ENCODE results near the gene TPRG1.

Gene TPRG1

DNA sequence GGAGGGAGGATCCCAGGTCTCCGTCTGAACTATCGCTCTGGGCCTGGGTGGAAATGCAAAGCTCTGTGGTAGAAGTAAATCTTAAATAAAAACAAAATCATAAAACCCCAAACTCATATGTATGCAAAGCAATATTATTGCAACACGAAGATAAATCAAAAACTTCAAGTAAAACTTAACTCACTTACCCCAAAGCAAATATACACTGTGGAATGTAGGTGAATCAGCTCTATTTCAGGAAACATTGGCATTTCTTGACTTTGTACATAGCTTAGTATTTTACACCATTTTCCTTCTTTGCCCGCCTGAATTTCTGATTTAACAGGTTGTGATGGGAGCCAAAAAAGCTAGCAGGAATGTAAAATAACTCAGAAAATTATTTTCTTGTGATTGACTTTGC, 126.2 kb downstream of the TPRG1 start:
- TF ChIP-seq, protein P1, sequence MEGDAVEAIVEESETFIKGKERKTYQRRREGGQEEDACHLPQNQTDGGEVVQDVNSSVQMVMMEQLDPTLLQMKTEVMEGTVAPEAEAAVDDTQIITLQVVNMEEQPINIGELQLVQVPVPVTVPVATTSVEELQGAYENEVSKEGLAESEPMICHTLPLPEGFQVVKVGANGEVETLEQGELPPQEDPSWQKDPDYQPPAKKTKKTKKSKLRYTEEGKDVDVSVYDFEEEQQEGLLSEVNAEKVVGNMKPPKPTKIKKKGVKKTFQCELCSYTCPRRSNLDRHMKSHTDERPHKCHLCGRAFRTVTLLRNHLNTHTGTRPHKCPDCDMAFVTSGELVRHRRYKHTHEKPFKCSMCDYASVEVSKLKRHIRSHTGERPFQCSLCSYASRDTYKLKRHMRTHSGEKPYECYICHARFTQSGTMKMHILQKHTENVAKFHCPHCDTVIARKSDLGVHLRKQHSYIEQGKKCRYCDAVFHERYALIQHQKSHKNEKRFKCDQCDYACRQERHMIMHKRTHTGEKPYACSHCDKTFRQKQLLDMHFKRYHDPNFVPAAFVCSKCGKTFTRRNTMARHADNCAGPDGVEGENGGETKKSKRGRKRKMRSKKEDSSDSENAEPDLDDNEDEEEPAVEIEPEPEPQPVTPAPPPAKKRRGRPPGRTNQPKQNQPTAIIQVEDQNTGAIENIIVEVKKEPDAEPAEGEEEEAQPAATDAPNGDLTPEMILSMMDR (IDR thresholded peaks at IDR 0.05): no peak

DNA sequence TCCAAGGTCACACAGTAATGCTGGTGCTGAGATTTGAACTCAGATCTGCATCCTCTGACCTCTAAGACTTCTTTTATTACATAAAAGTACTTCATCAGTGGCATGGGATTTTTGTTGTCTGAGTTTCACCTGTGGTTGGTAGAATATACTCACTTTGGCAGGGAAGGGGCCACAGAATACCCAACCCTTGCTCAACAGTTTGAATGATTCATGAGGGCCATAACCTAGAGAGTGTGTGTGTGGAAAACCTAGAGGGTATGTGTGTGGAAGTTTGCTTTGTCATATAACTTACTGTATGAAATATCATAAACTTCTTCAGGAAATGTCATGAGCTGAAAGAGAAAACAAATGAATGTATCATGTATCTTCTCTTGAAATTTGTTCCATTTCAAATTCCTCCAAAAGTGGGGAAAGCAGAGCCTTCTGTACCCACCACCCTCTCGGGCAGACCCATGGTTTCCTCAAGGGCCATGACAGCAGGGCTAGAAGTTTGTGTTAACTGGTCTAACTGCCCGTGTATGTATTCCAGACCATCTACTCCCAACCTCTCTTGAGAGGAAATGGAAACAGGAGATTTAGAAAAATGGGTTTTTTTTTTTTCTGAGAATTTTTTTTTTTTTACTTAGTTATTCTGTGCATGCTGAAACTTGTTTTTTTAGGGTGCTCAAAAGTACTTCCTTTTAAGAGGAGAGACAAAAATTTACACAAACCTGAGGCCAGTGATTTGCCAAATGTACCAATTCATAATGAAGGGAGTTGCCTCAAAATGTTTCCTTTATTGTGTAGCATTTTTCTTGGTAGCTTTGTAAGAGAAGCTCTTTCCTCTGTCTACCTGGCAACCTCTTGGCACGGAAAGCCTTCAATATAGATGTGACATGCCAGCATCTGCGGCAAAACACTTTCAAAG, 127.0 kb downstream of the TPRG1 start:
- TF ChIP-seq, protein P1 (IDR thresholded peaks at IDR 0.05): no peak

DNA sequence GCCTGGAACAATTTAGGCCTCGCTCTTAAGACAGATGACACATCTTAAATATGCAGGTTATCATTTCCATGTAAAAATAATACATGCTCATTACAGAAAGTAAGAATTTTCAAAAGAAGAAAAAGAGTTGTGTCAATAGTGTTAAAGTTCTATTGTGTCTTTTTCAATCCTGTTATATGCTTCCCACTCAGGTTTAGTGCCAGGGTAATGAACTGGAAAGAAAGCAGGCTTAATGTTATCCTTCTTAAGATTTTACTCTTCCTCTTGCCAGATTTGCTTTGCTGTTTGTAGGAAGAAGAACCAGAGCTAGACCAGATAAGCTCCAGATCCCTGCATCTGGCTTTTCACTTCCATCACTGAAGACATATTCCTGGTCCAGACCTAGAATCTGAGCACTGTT, 128.6 kb downstream of the TPRG1 start:
- TF ChIP-seq, protein P1 (IDR thresholded peaks at IDR 0.05): no peak

DNA sequence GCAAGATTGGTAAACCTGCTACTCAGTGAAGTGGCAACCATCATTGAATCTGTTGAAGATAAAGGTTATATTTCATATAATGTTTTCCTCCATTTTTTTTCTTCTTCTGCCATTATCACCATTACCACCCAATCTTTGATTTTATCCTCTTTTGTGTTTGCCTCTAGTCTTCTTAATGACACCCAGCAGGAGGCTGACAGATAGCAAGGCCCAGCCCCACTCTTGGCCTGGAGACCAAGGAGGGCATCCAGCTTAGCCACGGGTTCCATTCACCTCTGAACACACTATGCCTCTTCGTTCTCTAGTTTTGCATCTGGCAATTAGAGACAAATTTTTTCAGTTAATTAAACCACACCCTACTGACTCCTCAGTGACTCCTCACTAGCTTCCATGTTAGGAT, 129.7 kb downstream of the TPRG1 start:
- TF ChIP-seq, protein P1 (IDR thresholded peaks at IDR 0.05): no peak

DNA sequence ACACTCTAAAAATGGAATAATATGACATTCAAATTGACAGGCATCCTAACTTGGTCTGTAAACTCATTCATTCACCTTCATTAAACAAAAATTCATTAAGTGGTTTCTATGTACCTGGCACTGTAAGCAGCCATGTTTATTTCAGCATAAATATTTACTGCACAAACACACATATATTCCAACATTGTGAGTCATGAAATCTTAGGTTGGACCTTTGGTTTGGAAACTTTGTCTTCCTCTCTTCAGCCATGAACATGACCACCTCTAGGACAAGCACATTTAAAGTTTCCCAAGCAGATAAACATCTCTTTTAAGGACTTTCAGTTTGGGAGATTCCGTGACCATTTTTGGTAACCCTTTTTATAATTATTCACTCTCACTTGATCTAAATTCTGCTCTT, 131.8 kb downstream of the TPRG1 start:
- TF ChIP-seq, protein P1 (IDR thresholded peaks at IDR 0.05): no peak

DNA sequence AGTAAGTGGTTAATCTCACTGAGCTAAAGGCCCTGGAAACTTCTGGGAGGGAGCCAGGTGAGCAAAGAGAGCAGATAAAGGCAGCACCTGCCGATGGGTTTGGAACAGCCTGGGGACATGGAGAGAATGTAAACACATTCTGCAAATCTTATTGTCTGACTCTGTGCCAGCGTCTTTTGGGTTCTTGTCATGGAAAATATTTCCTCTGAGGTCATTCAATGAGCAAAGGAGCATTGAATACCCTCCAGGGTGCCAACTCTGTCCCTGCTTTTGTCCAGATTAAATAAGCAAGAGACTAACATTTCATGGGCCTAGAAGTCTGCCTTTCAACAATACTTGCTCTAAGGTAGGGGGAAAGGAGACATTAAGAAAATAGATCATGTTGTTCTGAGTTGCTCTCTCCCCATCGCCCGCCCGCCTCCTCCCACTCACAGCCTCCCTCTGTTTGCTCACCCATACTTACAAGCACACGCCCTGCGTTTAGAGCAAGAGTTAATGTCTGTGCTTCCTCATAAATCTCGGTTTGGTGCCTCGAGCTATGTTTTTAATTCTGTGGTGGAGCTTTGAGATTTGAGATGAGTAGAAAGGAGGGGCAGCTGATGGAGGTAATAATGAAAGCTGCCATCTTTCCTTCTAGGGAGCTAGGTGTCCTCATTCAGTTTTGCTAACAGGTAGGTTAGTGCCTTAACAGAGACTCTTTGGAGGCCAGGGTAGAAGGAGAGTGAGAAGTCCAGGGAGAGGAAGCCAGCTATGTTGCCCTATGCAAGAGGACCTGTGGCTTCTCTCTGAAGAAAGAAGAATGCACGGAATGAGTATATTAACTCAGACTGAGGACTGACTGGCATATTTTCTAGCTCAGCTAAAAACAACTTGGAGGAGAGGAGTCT, 132.9 kb downstream of the TPRG1 start:
- TF ChIP-seq, protein P1 (IDR thresholded peaks at IDR 0.05): no peak

DNA sequence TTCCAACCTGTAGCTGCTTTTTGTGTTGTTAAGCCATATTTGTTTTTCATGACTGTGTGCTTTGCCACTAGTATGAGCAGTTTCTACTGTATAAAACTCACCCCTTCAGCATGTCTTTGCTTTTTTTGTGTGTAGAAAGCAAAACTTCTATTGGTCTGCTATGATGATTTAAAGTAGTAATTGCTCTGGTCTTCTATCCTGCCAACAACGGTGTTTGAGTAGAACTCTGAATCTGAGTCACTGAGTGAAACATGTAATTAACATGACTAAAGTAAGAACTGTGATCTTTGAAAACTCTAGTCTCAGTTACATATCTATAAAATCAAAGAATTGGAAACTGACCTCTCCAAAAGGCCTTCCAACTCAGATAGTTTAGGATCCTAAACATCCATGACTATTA, 133.6 kb downstream of the TPRG1 start:
- TF ChIP-seq, protein P1 (IDR thresholded peaks at IDR 0.05): no peak

Measured in LNCAP (cell line).